Stimulated activated CD4-positive, alpha-beta T cell treated with anti-CD3 and anti-CD28 coated beads, Interleukin-15, amount 100 ng/mL, for 24 hours (primary cell): ENCODE data around the gene ADGRL4.
"Not testable (repeated sequence)": the region's sequence is repeated elsewhere in the genome, so short reads cannot be mapped to it uniquely, and the experiment has no call there.

Experiments used
- DNase-seq: peaks from one replicate; pipeline ENCODE4 v3.0.0-alpha.2; 2020

ADGRL4 gene

GRCh38 chr1:79006564-79006963 lies at the start of gene ADGRL4:
Gene ADGRL4 (minus strand): TSS chr1:79006730. CDS start chr1:79006654, 76 bp downstream.
- DNase-seq: no peak

GRCh38 chr1:79055856-79056255 lies 49.3 kb upstream of the ADGRL4 start:
- DNase-seq: no peak

GRCh38 chr1:79052829-79053449 lies 46.4 kb upstream of the ADGRL4 start:
- DNase-seq: no peak

- DNase-seq: no peak
Observed at GRCh38 chr1:79044974-79045650, 38.6 kb upstream of the ADGRL4 start.

- DNase-seq: no peak
Observed at GRCh38 chr1:79043506-79043905, 37.0 kb upstream of the ADGRL4 start.

GRCh38 chr1:79042539-79042938 lies 36.0 kb upstream of the ADGRL4 start:
- DNase-seq: no peak

GRCh38 chr1:79042117-79042516 lies 35.6 kb upstream of the ADGRL4 start:
- DNase-seq: no peak

GRCh38 chr1:79041666-79042065 lies 35.1 kb upstream of the ADGRL4 start:
- no peak for DNase-seq

GRCh38 chr1:79040424-79041082 lies 34.0 kb upstream of the ADGRL4 start:
- DNase-seq: no peak

- no peak for DNase-seq
Observed at GRCh38 chr1:79037085-79037484, 30.6 kb upstream of the ADGRL4 start.

- DNase-seq: no peak
Observed at GRCh38 chr1:79012500-79012899, 6.0 kb upstream of the ADGRL4 start.

GRCh38 chr1:79010589-79010988 lies 4.1 kb upstream of the ADGRL4 start:
- no peak for DNase-seq

- no peak for DNase-seq
Observed at GRCh38 chr1:79005945-79006344, 585 bp downstream of the ADGRL4 start.

- no peak for DNase-seq
Observed at GRCh38 chr1:79004916-79005315, 1.6 kb downstream of the ADGRL4 start.

GRCh38 chr1:78996791-78997190 lies 9.7 kb downstream of the ADGRL4 start:
- no peak for DNase-seq

GRCh38 chr1:78987042-78987441 lies 19.5 kb downstream of the ADGRL4 start:
- no peak for DNase-seq

GRCh38 chr1:78980511-78980910 lies 26.0 kb downstream of the ADGRL4 start:
- no peak for DNase-seq

GRCh38 chr1:78972723-78973122 lies 33.8 kb downstream of the ADGRL4 start:
- DNase-seq: no peak

GRCh38 chr1:78967091-78967490 lies 39.4 kb downstream of the ADGRL4 start:
- not testable (repeated sequence) for DNase-seq

GRCh38 chr1:78958711-78959110 lies 47.8 kb downstream of the ADGRL4 start:
- DNase-seq: no peak

- no peak for DNase-seq
Observed at GRCh38 chr1:78950826-78951225, 55.7 kb downstream of the ADGRL4 start.

- DNase-seq: no peak
Observed at GRCh38 chr1:78949227-78949626, 57.3 kb downstream of the ADGRL4 start.

GRCh38 chr1:78919150-78919549 lies 87.4 kb downstream of the ADGRL4 start:
- DNase-seq: no peak

GRCh38 chr1:78918157-78918556 lies 88.4 kb downstream of the ADGRL4 start:
- no peak for DNase-seq
